Fibroblast of the aortic adventitia (primary cell): ENCODE data around the gene TGFB2. TPM values are rescaled to one million over a fixed set of nuclear protein-coding genes. Genes with fewer than 3 reads are reported as not detected.

Experiments used
- DNase-seq: peaks from one replicate; pipeline ENCODE4 v3.0.0-alpha.2; 2010; ENCODE audit warnings: low read depth
- H3K4me3 ChIP-seq: 2 replicates; pipeline ENCODE4 v1.5.1; 2011; ENCODE audit warnings: low read depth, mild to moderate bottlenecking, control low read depth, low read length, moderate library complexity
- total RNA-seq: library from RNA; depleted of rRNA; stranded (reverse); fragments of >200 nt; gene quantifications from 2 replicates; pipeline ENCODE4 v1.2.3, GENCODE V29; 2012; ENCODE audit warnings: low replicate concordance
- TF ChIP-seq, protein P1 (sequence below): IDR thresholded peaks from 2 replicates; pipeline ENCODE4 v1.5.1; 2011; ENCODE audit warnings: mild to moderate bottlenecking, low read length, control low read depth, inconsistent platforms; ENCODE audit not compliant: insufficient read depth

The TGFB2 gene
- total RNA-seq, 1 donor = 13.5 TPM

GRCh38 chr1:218481116-218481775, 136.1 kb downstream of the TGFB2 start:
- peak; percentile 46 for DNase-seq
- no peak overlapping the region for H3K4me3 ChIP-seq
- TF ChIP-seq, protein P1, sequence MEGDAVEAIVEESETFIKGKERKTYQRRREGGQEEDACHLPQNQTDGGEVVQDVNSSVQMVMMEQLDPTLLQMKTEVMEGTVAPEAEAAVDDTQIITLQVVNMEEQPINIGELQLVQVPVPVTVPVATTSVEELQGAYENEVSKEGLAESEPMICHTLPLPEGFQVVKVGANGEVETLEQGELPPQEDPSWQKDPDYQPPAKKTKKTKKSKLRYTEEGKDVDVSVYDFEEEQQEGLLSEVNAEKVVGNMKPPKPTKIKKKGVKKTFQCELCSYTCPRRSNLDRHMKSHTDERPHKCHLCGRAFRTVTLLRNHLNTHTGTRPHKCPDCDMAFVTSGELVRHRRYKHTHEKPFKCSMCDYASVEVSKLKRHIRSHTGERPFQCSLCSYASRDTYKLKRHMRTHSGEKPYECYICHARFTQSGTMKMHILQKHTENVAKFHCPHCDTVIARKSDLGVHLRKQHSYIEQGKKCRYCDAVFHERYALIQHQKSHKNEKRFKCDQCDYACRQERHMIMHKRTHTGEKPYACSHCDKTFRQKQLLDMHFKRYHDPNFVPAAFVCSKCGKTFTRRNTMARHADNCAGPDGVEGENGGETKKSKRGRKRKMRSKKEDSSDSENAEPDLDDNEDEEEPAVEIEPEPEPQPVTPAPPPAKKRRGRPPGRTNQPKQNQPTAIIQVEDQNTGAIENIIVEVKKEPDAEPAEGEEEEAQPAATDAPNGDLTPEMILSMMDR = no peak

DNA sequence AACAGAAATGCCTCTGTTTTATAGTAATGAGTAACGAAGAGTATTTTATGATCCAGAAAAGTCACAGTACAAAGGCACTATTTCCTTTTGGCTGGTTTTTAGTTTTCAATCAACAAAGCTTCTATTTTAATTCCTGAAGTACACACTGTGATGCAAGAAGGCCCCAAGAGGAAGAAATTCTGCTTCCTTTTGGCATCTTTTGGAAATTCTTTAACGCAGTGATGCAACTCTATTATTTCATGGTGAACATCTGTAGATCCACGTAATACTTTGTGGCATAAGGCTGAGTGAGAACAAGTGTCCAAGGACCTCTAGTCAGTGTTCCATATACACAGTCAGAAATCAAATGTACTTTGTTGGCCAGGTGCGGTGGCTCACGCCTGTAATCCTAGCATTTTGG, 137.5 kb downstream of the TGFB2 start:
- peak; percentile 94 for DNase-seq
- TF ChIP-seq, protein P1 = no peak

DNA sequence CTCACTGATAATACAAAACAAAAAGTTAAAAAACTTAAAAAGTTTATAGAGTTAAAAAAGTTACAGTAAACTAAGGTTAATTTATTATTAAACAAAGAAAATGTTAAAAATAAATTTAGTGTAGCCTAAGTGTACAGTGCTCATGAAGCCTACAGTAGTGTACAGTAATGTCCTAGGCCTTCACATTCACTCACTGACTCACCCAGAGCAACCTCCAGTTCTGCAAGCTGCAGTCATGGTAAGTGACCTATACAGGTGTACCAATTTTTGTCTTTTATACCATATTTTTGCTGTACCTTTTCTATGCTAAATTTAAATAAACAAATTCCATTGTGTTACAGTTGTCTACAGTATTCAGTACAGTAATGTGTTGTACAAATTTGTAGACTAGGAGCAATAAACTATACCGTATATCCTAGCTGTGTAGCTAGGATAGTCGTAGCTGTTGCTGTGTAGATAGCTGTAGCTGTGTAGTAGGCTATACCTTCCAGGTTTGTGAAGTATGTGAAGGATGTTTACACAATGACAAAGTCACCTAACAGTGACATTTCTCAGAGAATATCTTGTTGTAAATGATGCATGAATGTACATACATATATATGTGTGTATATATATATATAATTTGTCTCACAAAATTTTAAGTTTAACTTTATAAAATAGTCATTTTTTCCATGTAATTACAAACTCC, 140.2 kb downstream of the TGFB2 start:
- DNase-seq = no peak
- TF ChIP-seq, protein P1 = no peak
- no peak overlapping the region for H3K4me3 ChIP-seq

More for the DNA sequence above, 137.5 kb downstream of the TGFB2 start:
- no peak overlapping the region for H3K4me3 ChIP-seq

- no peak for DNase-seq
- H3K4me3 ChIP-seq = no peak overlapping the region
- TF ChIP-seq, protein P1 = no peak
These were observed 143.4 kb downstream of the TGFB2 start for GRCh38 chr1:218488531-218488930.

DNA sequence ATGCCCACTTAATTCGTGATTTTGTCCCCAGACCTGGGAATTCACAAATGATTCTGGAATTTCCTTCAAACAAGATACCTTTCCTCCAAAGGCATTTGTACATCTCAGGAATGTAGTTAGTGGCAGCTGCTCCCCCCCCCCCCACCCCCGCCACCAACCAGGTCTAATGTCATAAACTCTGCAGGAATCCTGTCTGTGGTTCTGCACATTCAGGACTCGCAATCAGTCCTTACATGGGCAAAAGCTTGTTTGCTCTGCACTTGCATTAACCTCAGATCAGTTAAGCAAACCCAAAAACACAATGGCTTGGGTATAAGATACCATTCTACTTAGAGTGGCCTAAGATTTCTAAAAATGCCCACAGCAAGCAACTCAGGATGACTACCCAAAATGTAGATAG, 143.8 kb downstream of the TGFB2 start:
- H3K4me3 ChIP-seq = no peak overlapping the region
- TF ChIP-seq, protein P1 = no peak
- DNase-seq = no peak

- no peak overlapping the region for H3K4me3 ChIP-seq
- TF ChIP-seq, protein P1 = no peak
- no peak for DNase-seq
These were observed 145.3 kb downstream of the TGFB2 start for GRCh38 chr1:218490406-218490922.
